H1 (cell line): Measurements from ENCODE around the gene SLC25A45. TPM values are rescaled to one million over a fixed set of nuclear protein-coding genes. Genes with fewer than 3 reads are reported as not detected.

Experiments
- ASH2L ChIP-seq: fragments of 200-600, 300-600 bp; sonication (generic); IDR thresholded peaks from one replicate; pipeline ENCODE4 v1.7.1; 2017; ENCODE audit warnings: low read length
- BCL11A ChIP-seq, 2 experiments: IDR thresholded peaks; one replicate each; pipeline ENCODE4 v1.6.1; 2011; ENCODE audit warnings: low read depth in 2 of 2, low read length in 2 of 2, mild to moderate bottlenecking in 2 of 2
- BRCA1 ChIP-seq: IDR thresholded peaks from 2 replicates; pipeline ENCODE4 v1.6.1; 2012; ENCODE audit warnings: low read depth, low read length, improper control_type of control experiment
- CBX8 ChIP-seq: fragments of 300-800, 300-1000 bp; sonication (generic); IDR thresholded peaks from 2 replicates; pipeline ENCODE4 v1.7.1; 2016; ENCODE audit warnings: low read depth, low read length, borderline replicate concordance
- CEBPB ChIP-seq: IDR thresholded peaks from 2 replicates; pipeline ENCODE4 v1.6.1; 2012; ENCODE audit warnings: low read depth, low read length
- CTBP2 ChIP-seq: IDR thresholded peaks from 2 replicates; pipeline ENCODE4 v1.7.0; 2011; ENCODE audit warnings: borderline replicate concordance, mild to moderate bottlenecking, moderate library complexity, mixed read lengths, low read length; ENCODE audit not compliant: insufficient read depth, insufficient read length
- EZH2 ChIP-seq: fragments of 200-600 bp; sonication (generic); IDR thresholded peaks from 2 replicates; pipeline ENCODE4 v1.7.1; 2012; ENCODE audit warnings: low read depth, mild to moderate bottlenecking, moderate library complexity, low read length, inconsistent platforms; ENCODE audit not compliant: severe bottlenecking
- KDM1A ChIP-seq: fragments of 200-600, 300-600 bp; sonication (generic); IDR thresholded peaks from 2 replicates; pipeline ENCODE4 v1.7.1; 2016; ENCODE audit warnings: mild to moderate bottlenecking, low read length, borderline replicate concordance
- KDM4A ChIP-seq: IDR thresholded peaks from one replicate; pipeline ENCODE4 v1.7.1; 2012; ENCODE audit warnings: low read depth, mild to moderate bottlenecking, moderate library complexity, low read length, inconsistent platforms; ENCODE audit not compliant: severe bottlenecking
- MAFK ChIP-seq: IDR thresholded peaks from 2 replicates; pipeline ENCODE4 v1.6.1; 2012; ENCODE audit warnings: low read depth, mild to moderate bottlenecking, improper control_type of control experiment, low read length
- PHF8 ChIP-seq: fragments of 200-600 bp; sonication (generic); conservative IDR thresholded peaks from 2 replicates; pipeline ENCODE4 v1.7.1; 2012; ENCODE audit warnings: low read depth, mild to moderate bottlenecking, inconsistent platforms, low read length, moderate library complexity
- POLR2A ChIP-seq, 2 experiments: IDR thresholded peaks; 1 replicate in 1 of 2; 2 replicates in 1 of 2; pipeline ENCODE4 v1.6.1; 2011; ENCODE audit warnings: low read depth in 2 of 2, low read length in 2 of 2, mild to moderate bottlenecking in 2 of 2; ENCODE audit errors: control extremely low read depth in 1 of 2
- RXRA ChIP-seq: IDR thresholded peaks from 2 replicates; pipeline ENCODE4 v1.6.1; 2011; ENCODE audit warnings: low read depth, mild to moderate bottlenecking, low read length, moderate library complexity; ENCODE audit not compliant: insufficient read depth
- SIRT6 ChIP-seq: IDR thresholded peaks from one replicate; pipeline ENCODE4 v1.7.1; 2012; ENCODE audit warnings: low read length, inconsistent platforms
- SP1 ChIP-seq: IDR thresholded peaks from 2 replicates; pipeline ENCODE4 v1.6.1; 2011; ENCODE audit warnings: low read depth, low read length
- TCF12 ChIP-seq: IDR thresholded peaks from 2 replicates; pipeline ENCODE4 v1.6.1; 2011; ENCODE audit warnings: low read depth, mild to moderate bottlenecking, low read length
- TEAD4 ChIP-seq: IDR thresholded peaks from 2 replicates; pipeline ENCODE4 v1.6.1; 2012; ENCODE audit warnings: low read depth, low read length, inconsistent platforms, mixed read lengths
- polyA plus RNA-seq, 7 experiments: library from polyadenylated mRNA; depleted of rRNA in 3 of 7; stranded (reverse) in 5 of 7; unstranded in 2 of 7; fragments of >200 nt in 5 of 7; fragments of 200-250 nt in 2 of 7; gene quantifications; 1 replicate in 5 of 7; 2 replicates in 1 of 7; 4 replicates in 1 of 7; pipeline versions ENCODE4 v1.2.1 to v1.2.3, GENCODE V29; 2011 to 2013; ENCODE audit warnings: missing spikeins in 2 of 7, mixed read lengths in 2 of 7
- total RNA-seq: library from RNA; stranded (reverse); fragmentation: NEBNext Ultra II Directional; extraction: Animal tissue kit (Norgen Biotek cat#: 25700); gene quantifications from 2 replicates; pipeline ENCODE4 v1.2.1, GENCODE V29; 2021
- TF ChIP-seq, protein P1 (sequence below), 3 experiments: IDR thresholded peaks; 1 replicate in 2 of 3; 2 replicates in 1 of 3; pipeline versions ENCODE4 v1.5.1 to v1.6.1; 2011; ENCODE audit warnings: low read length in 3 of 3, mild to moderate bottlenecking in 3 of 3, inconsistent platforms in 2 of 3, low read depth in 1 of 3, moderate library complexity in 1 of 3; ENCODE audit not compliant: insufficient read depth in 1 of 3; ENCODE audit errors: control extremely low read depth in 1 of 3
- TF ChIP-seq, protein P2 (sequence below): IDR thresholded peaks from 2 replicates; pipeline ENCODE4 v1.6.1; 2012; ENCODE audit warnings: low read length, inconsistent platforms
- TF ChIP-seq, protein P3 (sequence below): IDR thresholded peaks from 2 replicates; pipeline ENCODE4 v1.6.1; 2012; ENCODE audit warnings: inconsistent platforms

Gene SLC25A45
- total and polyA plus RNA-seq, 2 of the 8 experiments (the other 6 are each of a cell fraction or from before 2014, with no cell fraction given), result 0.54 to 0.59 TPM

DNA sequence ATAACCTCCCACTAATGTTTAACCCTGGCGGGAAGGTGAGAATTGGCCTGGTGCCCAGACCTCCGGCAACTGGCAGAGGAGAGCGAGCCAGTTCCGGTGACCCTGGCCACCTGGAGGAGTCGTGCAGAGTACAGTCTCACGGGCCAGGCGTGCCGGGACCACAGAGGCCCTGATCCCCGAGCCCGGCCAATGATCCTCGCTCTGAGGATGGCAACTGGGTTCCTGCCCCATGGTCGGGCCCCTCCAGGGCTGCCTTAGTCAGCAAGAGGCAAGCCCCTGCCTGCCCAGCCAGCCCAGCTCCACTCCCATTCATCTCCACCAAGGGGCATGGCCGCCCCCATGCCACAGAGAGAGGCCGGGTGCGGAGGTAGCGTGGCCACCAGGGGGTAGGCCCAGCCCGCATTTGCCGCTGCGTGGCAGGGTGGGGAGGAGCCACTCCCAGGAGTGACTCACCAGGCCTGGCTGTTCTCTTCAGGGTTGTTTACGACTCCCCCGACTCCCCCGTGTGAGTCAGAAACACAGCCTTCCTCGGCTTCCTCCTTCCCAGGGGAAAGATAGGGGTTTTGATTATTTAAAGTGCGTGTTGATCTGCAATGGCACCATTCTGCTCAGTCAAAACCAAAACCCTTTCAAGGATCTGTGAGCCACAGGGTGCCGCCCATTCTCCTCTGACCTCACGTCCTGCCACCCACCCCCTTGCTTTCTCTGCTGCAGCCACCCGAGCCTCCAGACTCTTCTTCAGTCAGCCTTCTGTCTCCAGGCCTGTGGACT, at the start of gene SLC25A45 (continued):
- TF ChIP-seq CTBP2 (no peak), RXRA (no peak), BRCA1 (no peak), SP1 (no peak), BCL11A (IDR thresholded peaks at IDR 0.05; ENCODE audit: low read depth in 2 of 2, low read length in 2 of 2) (no peak), SIRT6 (no peak), KDM4A (no peak), PHF8 (no peak), TCF12 (no peak), TEAD4 (no peak), POLR2A (IDR thresholded peaks at IDR 0.05; ENCODE audit: control extremely low read depth in 1 of 2, low read depth in 2 of 2, low read length in 2 of 2) (0 out of 3 replicates have a peak, but pooled peaks of 1 of the 2 experiments have one; percentile 19), MAFK (no peak), KDM1A (no peak), ASH2L (peak; percentile 32), CBX8 (no peak), CEBPB (no peak), EZH2 (no peak)
- TF ChIP-seq, protein P1, sequence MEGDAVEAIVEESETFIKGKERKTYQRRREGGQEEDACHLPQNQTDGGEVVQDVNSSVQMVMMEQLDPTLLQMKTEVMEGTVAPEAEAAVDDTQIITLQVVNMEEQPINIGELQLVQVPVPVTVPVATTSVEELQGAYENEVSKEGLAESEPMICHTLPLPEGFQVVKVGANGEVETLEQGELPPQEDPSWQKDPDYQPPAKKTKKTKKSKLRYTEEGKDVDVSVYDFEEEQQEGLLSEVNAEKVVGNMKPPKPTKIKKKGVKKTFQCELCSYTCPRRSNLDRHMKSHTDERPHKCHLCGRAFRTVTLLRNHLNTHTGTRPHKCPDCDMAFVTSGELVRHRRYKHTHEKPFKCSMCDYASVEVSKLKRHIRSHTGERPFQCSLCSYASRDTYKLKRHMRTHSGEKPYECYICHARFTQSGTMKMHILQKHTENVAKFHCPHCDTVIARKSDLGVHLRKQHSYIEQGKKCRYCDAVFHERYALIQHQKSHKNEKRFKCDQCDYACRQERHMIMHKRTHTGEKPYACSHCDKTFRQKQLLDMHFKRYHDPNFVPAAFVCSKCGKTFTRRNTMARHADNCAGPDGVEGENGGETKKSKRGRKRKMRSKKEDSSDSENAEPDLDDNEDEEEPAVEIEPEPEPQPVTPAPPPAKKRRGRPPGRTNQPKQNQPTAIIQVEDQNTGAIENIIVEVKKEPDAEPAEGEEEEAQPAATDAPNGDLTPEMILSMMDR (IDR thresholded peaks at IDR 0.05; ENCODE audit: control extremely low read depth in 1 of 3, insufficient read depth in 1 of 3, low read depth in 1 of 3, low read length in 3 of 3), result peak; percentile 23 to 50 (median 46)
- TF ChIP-seq, protein P2, sequence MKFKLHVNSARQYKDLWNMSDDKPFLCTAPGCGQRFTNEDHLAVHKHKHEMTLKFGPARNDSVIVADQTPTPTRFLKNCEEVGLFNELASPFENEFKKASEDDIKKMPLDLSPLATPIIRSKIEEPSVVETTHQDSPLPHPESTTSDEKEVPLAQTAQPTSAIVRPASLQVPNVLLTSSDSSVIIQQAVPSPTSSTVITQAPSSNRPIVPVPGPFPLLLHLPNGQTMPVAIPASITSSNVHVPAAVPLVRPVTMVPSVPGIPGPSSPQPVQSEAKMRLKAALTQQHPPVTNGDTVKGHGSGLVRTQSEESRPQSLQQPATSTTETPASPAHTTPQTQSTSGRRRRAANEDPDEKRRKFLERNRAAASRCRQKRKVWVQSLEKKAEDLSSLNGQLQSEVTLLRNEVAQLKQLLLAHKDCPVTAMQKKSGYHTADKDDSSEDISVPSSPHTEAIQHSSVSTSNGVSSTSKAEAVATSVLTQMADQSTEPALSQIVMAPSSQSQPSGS, result no peak
- TF ChIP-seq, protein P3, sequence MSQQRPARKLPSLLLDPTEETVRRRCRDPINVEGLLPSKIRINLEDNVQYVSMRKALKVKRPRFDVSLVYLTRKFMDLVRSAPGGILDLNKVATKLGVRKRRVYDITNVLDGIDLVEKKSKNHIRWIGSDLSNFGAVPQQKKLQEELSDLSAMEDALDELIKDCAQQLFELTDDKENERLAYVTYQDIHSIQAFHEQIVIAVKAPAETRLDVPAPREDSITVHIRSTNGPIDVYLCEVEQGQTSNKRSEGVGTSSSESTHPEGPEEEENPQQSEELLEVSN, result no peak
